ENCODE results near the gene MAP1LC3B2. TPM values are rescaled to one million over a fixed set of nuclear protein-coding genes. Genes with fewer than 3 reads are reported as not detected.

The MAP1LC3B2 gene
- total RNA-seq: 1.8 TPM in 1 of 2 replicates, not detected in the other

DNA sequence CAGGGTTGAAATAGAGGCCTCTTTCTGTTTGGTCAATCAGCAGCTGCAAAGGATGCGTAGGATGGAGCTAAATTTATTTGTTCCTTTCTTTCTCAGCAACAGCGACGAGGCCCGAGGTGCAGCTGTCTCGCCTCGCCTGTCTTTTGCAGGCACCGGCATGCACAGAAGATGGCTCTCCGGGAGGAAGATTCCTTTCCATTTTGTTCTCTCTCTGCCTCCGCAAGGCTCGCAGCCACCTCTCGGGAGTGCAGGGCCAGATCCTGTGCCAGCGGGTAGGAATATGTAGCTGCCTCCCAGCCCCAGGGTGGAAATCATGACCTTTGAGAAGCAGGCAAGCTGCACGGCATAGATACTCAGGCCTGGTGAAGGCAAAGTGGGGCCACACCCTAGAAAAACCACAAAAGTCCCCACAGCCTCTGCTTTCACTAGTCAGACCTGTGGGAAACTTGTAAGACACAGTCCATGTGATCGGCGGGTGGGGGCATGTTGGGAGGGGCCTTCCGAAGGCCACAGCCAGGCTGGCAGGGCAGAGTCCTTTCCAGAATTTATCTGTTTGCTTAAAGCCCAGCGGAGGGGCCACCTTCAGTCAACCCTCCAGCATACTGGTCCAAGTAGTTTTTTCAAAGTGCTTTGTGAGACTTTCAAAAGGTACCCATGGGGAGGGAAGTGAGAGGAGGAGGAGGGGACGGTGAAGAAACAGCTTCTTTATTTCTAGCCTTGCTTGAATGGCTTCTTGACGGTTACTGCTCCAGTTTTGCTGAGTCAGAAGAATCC is at the start of gene MAP1LC3B2:
Gene MAP1LC3B2, plus strand, starts transcription at position 220 of the 774 bp plus-strand sequence. CDS start 16,562 bp downstream, outside the sequence.

Other genes with a start within 250 kb of the MAP1LC3B2 start
- gene SPRING1, start 178.7 kb downstream of the MAP1LC3B2 start, total RNA-seq: 20.0 and 20.5 TPM in 2 replicates
- gene RNFT2, start 178.9 kb downstream of the MAP1LC3B2 start, total RNA-seq: 1.5 and 2.9 TPM in 2 replicates